Stimulated activated CD8-positive, alpha-beta memory T cell treated with anti-CD3 and anti-CD28 coated beads, Interleukin-12 subunit alpha, Interleukin-12 subunit beta, amount 100 ng/mL, for 24 hours (primary cell): ENCODE measurements around the gene ANKRD60.

Source experiments
- DNase-seq: peaks from one replicate; pipeline ENCODE4 v3.0.0-alpha.2; 2020; ENCODE audit errors: extremely low read depth

ANKRD60 gene

GRCh38 chr20:58194175-58194791 lies 34.2 kb downstream of the ANKRD60 start:
- no peak for DNase-seq

- no peak for DNase-seq
Observed at GRCh38 chr20:58192567-58192966, 35.9 kb downstream of the ANKRD60 start.

GRCh38 chr20:58192065-58192464 lies 36.4 kb downstream of the ANKRD60 start:
- no peak for DNase-seq

GRCh38 chr20:58188527-58188926 lies 39.9 kb downstream of the ANKRD60 start:
- DNase-seq, result no peak

GRCh38 chr20:58184984-58185383 lies 43.5 kb downstream of the ANKRD60 start:
- DNase-seq, result no peak

GRCh38 chr20:58184063-58184462 lies 44.4 kb downstream of the ANKRD60 start:
- no peak for DNase-seq

- DNase-seq, result no peak
Observed at GRCh38 chr20:58182521-58183140, 45.8 kb downstream of the ANKRD60 start.

- peak; percentile 23 for DNase-seq
Observed at GRCh38 chr20:58179432-58180099, 48.9 kb downstream of the ANKRD60 start.

- no peak for DNase-seq
Observed at GRCh38 chr20:58179083-58179431, 49.4 kb downstream of the ANKRD60 start.

GRCh38 chr20:58177799-58178198 lies 50.7 kb downstream of the ANKRD60 start:
- DNase-seq, result no peak

- DNase-seq, result no peak
Observed at GRCh38 chr20:58175836-58176235, 52.6 kb downstream of the ANKRD60 start.

- no peak for DNase-seq
Observed at GRCh38 chr20:58175425-58175824, 53.0 kb downstream of the ANKRD60 start.

- DNase-seq, result no peak
Observed at GRCh38 chr20:58174708-58175280, 53.7 kb downstream of the ANKRD60 start.

- DNase-seq, result no peak
Observed at GRCh38 chr20:58173930-58174707, 54.3 kb downstream of the ANKRD60 start.

- no peak for DNase-seq
Observed at GRCh38 chr20:58173091-58173490, 55.4 kb downstream of the ANKRD60 start.

GRCh38 chr20:58171796-58172425 lies 56.5 kb downstream of the ANKRD60 start:
- DNase-seq, result no peak

GRCh38 chr20:58169450-58169849 lies 59.0 kb downstream of the ANKRD60 start:
- DNase-seq, result no peak

GRCh38 chr20:58168843-58169242 lies 59.6 kb downstream of the ANKRD60 start:
- no peak for DNase-seq

- no peak for DNase-seq
Observed at GRCh38 chr20:58167759-58168158, 60.7 kb downstream of the ANKRD60 start.
